HCT116 (cell line): ENCODE data around the gene ARMH3. TPM values are rescaled to one million over a fixed set of nuclear protein-coding genes. Genes with fewer than 3 reads are reported as not detected.

ENCODE experiments used
- ATAC-seq: fragments of 200-7000 bp; cut with Tn5 transposase; 2 replicates; pipeline ENCODE4 v1.9.1; 2020; ENCODE audit warnings: mild to moderate bottlenecking, moderate library complexity
- BruUV-seq: library from RNA; stranded (reverse); fragments of 400-500 nt; replicated peaks from 2 replicates; lab custom pipeline; 2021; lab: Mats Ljungman, UMichigan
- CTCF ChIA-PET: fragments of 300-600 bp; sonication (Branson Sonifier 250); formaldehyde crosslinking; loops from one replicate; lab custom pipeline; 2021; ENCODE audit warnings: antibody characterized with exemption; lab: Charles Lee
- POLR2A ChIA-PET: fragments of 300-600, 350-600 bp; sonication (Branson Sonifier 250); formaldehyde crosslinking; loops from one replicate; lab custom pipeline; 2021; ENCODE audit warnings: antibody characterized with exemption; lab: Charles Lee
- RAD21 ChIA-PET, 2 experiments: fragments of 300-600 bp; sonication (Branson Sonifier 250); formaldehyde crosslinking; loops; one replicate each; lab custom pipeline; 2023; ENCODE audit warnings: low total read pairs in 2 of 2; ENCODE audit not compliant: uncharacterized antibody in 2 of 2, unreplicated experiment in 2 of 2, low non-redundant PET in 1 of 2; lab: Charles Lee
- DNase-seq: peaks from one replicate; pipeline ENCODE4 v3.0.0-alpha.2; 2010; ENCODE audit warnings: low read depth, low spot score
- H2AFZ ChIP-seq: fragments of 200-600 bp; shearing (Covaris generic), sonication (generic); 2 replicates; pipeline ENCODE4 v1.6.1; 2017; ENCODE audit warnings: low read depth, mixed run types, mixed read lengths, antibody characterized with exemption, low read length; ENCODE audit not compliant: poor library complexity, severe bottlenecking
- H3K27ac ChIP-seq: 2 replicates; pipeline ENCODE4 v1.5.1; 2012; ENCODE audit warnings: low read depth, low read length
- H3K27me3 ChIP-seq: fragments of 200-600 bp; sonication (generic); 2 replicates; pipeline ENCODE4 v1.6.1; 2016; ENCODE audit warnings: mixed run types, low read length, mixed read lengths; ENCODE audit not compliant: insufficient read depth
- H3K36me3 ChIP-seq, 2 experiments: fragments of 200-500 bp in 1 of 2; fragments of 200-600 bp in 1 of 2; sonication (Bioruptor generic) in 1 of 2; sonication (generic) in 1 of 2; 2 replicates each; pipeline versions ENCODE4 v1.5.1 to v1.6.1; 2014 to 2016; ENCODE audit warnings: low read length in 2 of 2, inconsistent platforms in 1 of 2, mixed read lengths in 1 of 2, mixed run types in 1 of 2; ENCODE audit not compliant: insufficient read depth in 2 of 2, control insufficient read depth in 1 of 2
- H3K4me1 ChIP-seq, 2 experiments: fragments of 200-600 bp in 1 of 2; sonication (generic) in 1 of 2; 2 replicates each; pipeline versions ENCODE4 v1.5.1 to v1.6.1; 2012 to 2017; ENCODE audit warnings: low read length in 2 of 2, inconsistent platforms in 1 of 2, mild to moderate bottlenecking in 1 of 2, mixed read lengths in 1 of 2, mixed run types in 1 of 2, moderate library complexity in 1 of 2; ENCODE audit not compliant: insufficient read depth in 2 of 2, control insufficient read depth in 1 of 2
- H3K4me2 ChIP-seq: fragments of 200-600 bp; sonication (generic); 2 replicates; pipeline ENCODE4 v1.6.1; 2017; ENCODE audit warnings: mixed run types, low read length, mixed read lengths
- H3K4me3 ChIP-seq, 2 experiments: fragments of 200-600 bp in 1 of 2; sonication (generic) in 1 of 2; replicated peaks in 1 of 2; 2 replicates each; pipeline ENCODE4 v1.5.1; 2011 to 2016; ENCODE audit warnings: low read length in 2 of 2, control low read depth in 1 of 2, low read depth in 1 of 2, mild to moderate bottlenecking in 1 of 2, mixed read lengths in 1 of 2, mixed run types in 1 of 2
- H3K79me2 ChIP-seq: fragments of 200-600 bp; sonication (generic); 2 replicates; pipeline ENCODE4 v1.6.1; 2017; ENCODE audit warnings: mild to moderate bottlenecking, mixed run types, low read length, moderate library complexity, mixed read lengths; ENCODE audit not compliant: insufficient read depth
- H3K9ac ChIP-seq: fragments of 200-600 bp; sonication (generic); 2 replicates; pipeline ENCODE4 v1.6.1; 2016; ENCODE audit warnings: low read length, mixed read lengths
- H3K9me2 ChIP-seq: fragments of 200-600 bp; sonication (generic), shearing (Covaris generic); 2 replicates; pipeline ENCODE4 v1.6.1; 2017; ENCODE audit warnings: mixed run types, mild to moderate bottlenecking, moderate library complexity; ENCODE audit not compliant: insufficient read depth
- H3K9me3 ChIP-seq, 2 experiments: fragments of 200-500 bp in 1 of 2; fragments of 200-600 bp in 1 of 2; sonication (Bioruptor generic) in 1 of 2; sonication (generic) in 1 of 2; 2 replicates each; pipeline ENCODE4 v1.6.1; 2014 to 2017; ENCODE audit warnings: low read length in 2 of 2, mixed read lengths in 2 of 2, inconsistent platforms in 1 of 2, low read depth in 1 of 2, mild to moderate bottlenecking in 1 of 2, mixed run types in 1 of 2, moderate library complexity in 1 of 2; ENCODE audit not compliant: control insufficient read depth in 1 of 2, insufficient read depth in 1 of 2
- H4K20me1 ChIP-seq: fragments of 200-600 bp; sonication (generic), shearing (Covaris generic); 2 replicates; pipeline ENCODE4 v1.6.1; 2017; ENCODE audit warnings: mixed run types, mild to moderate bottlenecking, moderate library complexity; ENCODE audit not compliant: insufficient read depth
- CBX3 ChIP-seq: IDR thresholded peaks from 2 replicates; pipeline ENCODE4 v1.6.1; 2012; ENCODE audit warnings: low read depth
- ELF1 ChIP-seq: IDR thresholded peaks from 2 replicates; pipeline ENCODE4 v1.6.1; 2012; ENCODE audit warnings: low read depth, borderline replicate concordance
- EZH2 ChIP-seq: fragments of 200-600 bp; sonication (generic); IDR thresholded peaks from 2 replicates; pipeline ENCODE4 v1.6.1; 2017; ENCODE audit warnings: antibody characterized with exemption, mixed run types
- FOSL1 ChIP-seq: IDR thresholded peaks from 2 replicates; pipeline ENCODE4 v1.6.1; 2012; ENCODE audit warnings: low read depth
- JUND ChIP-seq: IDR thresholded peaks from 2 replicates; pipeline ENCODE4 v1.6.1; 2012
- POLR2AphosphoS5 ChIP-seq: IDR thresholded peaks from 2 replicates; pipeline ENCODE4 v1.6.1; 2011; ENCODE audit warnings: mild to moderate bottlenecking, low read depth, low read length, moderate library complexity
- REST ChIP-seq: IDR thresholded peaks from 2 replicates; pipeline ENCODE4 v1.6.1; 2012; ENCODE audit warnings: low read depth
- YY1 ChIP-seq: IDR thresholded peaks from 2 replicates; pipeline ENCODE4 v1.6.1; 2011; ENCODE audit warnings: low read length, low read depth, moderate library complexity, mild to moderate bottlenecking; ENCODE audit not compliant: insufficient replicate concordance; ENCODE audit errors: extremely low read depth
- intact Hi-C: fragments of 100-400 bp; cut with micrococcal nuclease; formaldehyde crosslinking; loops from 2 replicates; pipeline ENCODE4 v1.10.0; 2022
- total RNA-seq: library from RNA; stranded (reverse); gene quantifications from one replicate; pipeline ENCODE4 v1.2.1, GENCODE V29; 2021; ENCODE audit not compliant: unreplicated experiment
- TF ChIP-seq, protein P1 (sequence below): IDR thresholded peaks from 2 replicates; pipeline ENCODE4 v1.6.1; 2012
- TF ChIP-seq, protein P2 (sequence below), 3 experiments: fragments of 200-600 bp in 1 of 3; sonication (generic) in 1 of 3; IDR thresholded peaks in 2 of 3; conservative IDR thresholded peaks in 1 of 3; 2 replicates each; pipeline ENCODE4 v1.5.1; 2012 to 2017; ENCODE audit warnings: low read depth in 2 of 3, low read length in 2 of 3, antibody characterized with exemption in 1 of 3, borderline replicate concordance in 1 of 3, control low read depth in 1 of 3, mild to moderate bottlenecking in 1 of 3, mixed read lengths in 1 of 3, mixed run types in 1 of 3, moderate library complexity in 1 of 3; ENCODE audit not compliant: insufficient read depth in 1 of 3
- TF ChIP-seq, protein P3 (sequence below): IDR thresholded peaks from 2 replicates; pipeline ENCODE4 v1.6.1; 2012

The ARMH3 gene
- total RNA-seq, 1 experiment from 2014 or later, result 30.4 TPM

DNA sequence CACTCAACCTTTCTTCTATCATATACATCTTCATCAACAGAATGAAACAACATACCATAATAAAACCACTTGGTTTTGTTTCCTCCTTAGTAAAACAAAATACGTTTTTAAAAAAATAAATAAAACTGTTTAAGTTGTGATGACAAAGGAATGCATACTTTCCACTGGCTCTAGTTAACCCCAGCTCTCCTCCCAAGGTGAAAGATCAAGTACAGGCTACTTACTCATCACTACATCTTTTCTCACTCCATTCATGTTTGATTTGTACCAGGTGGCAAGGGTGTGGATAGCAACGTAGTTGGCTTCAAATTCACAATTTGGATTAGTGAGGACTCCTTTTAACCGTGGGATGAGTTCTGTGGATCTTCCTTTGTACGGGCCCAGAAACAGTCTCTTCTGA, 252.5 kb downstream of the ARMH3 start:
- no TSS peak for BruUV-seq
- TF ChIP-seq, protein P1, sequence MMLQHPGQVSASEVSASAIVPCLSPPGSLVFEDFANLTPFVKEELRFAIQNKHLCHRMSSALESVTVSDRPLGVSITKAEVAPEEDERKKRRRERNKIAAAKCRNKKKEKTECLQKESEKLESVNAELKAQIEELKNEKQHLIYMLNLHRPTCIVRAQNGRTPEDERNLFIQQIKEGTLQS, result no peak
- TF ChIP-seq, all 23 proteins: peak for 0
- Histone ChIP-seq H3K4me1 (no peaks in the 10 kb centered on the region), H3K4me3 (no peak overlapping the region), H3K79me2 (peaks cover 90% of the 10 kb centered on the region), H3K36me3 (peaks cover 79 to 85% of the 10 kb centered on the region in 2 experiments), H4K20me1 (peaks cover 22% of the 10 kb centered on the region), H3K4me2 (no peak overlapping the region), H3K27ac (no peak overlapping the region), H3K9me3 (no peaks in the 10 kb centered on the region), H3K9me2 (no peaks in the 10 kb centered on the region), H3K9ac (no peak overlapping the region), H3K27me3 (no peaks in the 10 kb centered on the region), H2AFZ (no peak overlapping the region)
- ChIA-PET CTCF (no interaction called here), RAD21 (no interaction called here), POLR2A (interaction anchor here (0.7 kb wide), 1 partner anchor 139 kb away, joined by 4 read pairs; no protein-coding TSS in a partner anchor)
- DNase-seq (no peak), ATAC-seq (no peak)
- intact Hi-C loops, result no loop called here

DNA sequence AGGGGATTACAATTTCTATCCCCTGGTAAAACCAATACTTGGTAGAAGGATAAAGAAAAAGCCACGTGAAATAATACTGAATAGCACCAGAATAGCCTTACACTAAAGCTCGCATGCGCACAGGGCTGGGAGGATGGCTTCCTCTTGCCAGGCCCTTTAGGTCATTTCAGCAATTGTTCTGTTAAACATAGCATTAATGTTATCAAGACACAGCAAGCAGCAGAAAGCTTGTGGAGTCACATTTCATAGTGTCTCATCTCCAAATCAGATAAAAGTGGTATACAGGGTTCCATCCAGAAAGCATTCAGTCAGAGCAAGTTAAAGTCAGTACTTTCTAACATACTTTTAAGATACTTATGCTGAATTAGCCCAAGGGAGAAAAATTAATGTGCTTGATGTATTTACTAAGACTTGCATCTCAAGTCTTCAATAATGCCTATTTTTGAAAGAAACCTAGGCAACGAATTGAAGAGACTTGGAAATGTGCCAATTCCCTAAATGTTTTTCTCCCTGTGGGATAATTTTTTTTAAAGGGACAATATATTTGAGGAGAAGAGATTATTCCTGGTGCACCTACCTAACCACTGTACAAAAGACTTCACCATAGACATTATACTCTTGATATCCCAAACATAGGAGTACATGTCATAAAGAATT, 258.4 kb downstream of the ARMH3 start:
- RAD21 ChIA-PET, result no interaction called here
- TF ChIP-seq, protein P2, sequence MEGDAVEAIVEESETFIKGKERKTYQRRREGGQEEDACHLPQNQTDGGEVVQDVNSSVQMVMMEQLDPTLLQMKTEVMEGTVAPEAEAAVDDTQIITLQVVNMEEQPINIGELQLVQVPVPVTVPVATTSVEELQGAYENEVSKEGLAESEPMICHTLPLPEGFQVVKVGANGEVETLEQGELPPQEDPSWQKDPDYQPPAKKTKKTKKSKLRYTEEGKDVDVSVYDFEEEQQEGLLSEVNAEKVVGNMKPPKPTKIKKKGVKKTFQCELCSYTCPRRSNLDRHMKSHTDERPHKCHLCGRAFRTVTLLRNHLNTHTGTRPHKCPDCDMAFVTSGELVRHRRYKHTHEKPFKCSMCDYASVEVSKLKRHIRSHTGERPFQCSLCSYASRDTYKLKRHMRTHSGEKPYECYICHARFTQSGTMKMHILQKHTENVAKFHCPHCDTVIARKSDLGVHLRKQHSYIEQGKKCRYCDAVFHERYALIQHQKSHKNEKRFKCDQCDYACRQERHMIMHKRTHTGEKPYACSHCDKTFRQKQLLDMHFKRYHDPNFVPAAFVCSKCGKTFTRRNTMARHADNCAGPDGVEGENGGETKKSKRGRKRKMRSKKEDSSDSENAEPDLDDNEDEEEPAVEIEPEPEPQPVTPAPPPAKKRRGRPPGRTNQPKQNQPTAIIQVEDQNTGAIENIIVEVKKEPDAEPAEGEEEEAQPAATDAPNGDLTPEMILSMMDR (IDR thresholded peaks at IDR 0.05 in 2 of 3, conservative IDR thresholded peaks at IDR 0.05 in 1 of 3; ENCODE audit: borderline replicate concordance in 1 of 3, insufficient read depth in 1 of 3, low read depth in 2 of 3, low read length in 2 of 3), result no peak
- no peak for TF ChIP-seq POLR2AphosphoS5
- TF ChIP-seq ELF1, result no peak
- TF ChIP-seq FOSL1, result no peak
- no peak for TF ChIP-seq YY1
- TF ChIP-seq JUND, result no peak
- TF ChIP-seq REST, result no peak
- no peak for TF ChIP-seq EZH2
- no peak for TF ChIP-seq CBX3
- TF ChIP-seq, protein P3, sequence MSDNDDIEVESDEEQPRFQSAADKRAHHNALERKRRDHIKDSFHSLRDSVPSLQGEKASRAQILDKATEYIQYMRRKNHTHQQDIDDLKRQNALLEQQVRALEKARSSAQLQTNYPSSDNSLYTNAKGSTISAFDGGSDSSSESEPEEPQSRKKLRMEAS, result no peak

More for the DNA sequence above, 258.4 kb downstream of the ARMH3 start:
- no peaks in the 10 kb centered on the region for H3K4me1 ChIP-seq
- no peak for DNase-seq
- no peak overlapping the region for H3K4me3 ChIP-seq
- no peaks in the 10 kb centered on the region for H3K9me2 ChIP-seq
- ChIA-PET POLR2A (interaction anchor here (1.3 kb wide), 1 partner anchor 21 kb away, joined by 4 read pairs; the partner anchor contains the start of gene OGA), CTCF (interaction anchor here (1.2 to 2.9 kb wide), 2 partner anchors 16 to 195 kb away, joined by 3 to 10 read pairs; no protein-coding TSS in a partner anchor)
- H3K27me3 ChIP-seq, result no peaks in the 10 kb centered on the region
- no peaks in the 10 kb centered on the region for H3K9me3 ChIP-seq
- no peak for ATAC-seq
- no peak overlapping the region for H3K27ac ChIP-seq
- TSS peak; percentile 14 for BruUV-seq
- H3K36me3 ChIP-seq, result peaks cover 83 to 85% of the 10 kb centered on the region in 2 experiments
- intact Hi-C loops, result no loop called here
- H3K4me2 ChIP-seq, result no peak overlapping the region
- H3K79me2 ChIP-seq, result peaks cover 98% of the 10 kb centered on the region
- H3K9ac ChIP-seq, result no peak overlapping the region
- peaks cover 18% of the 10 kb centered on the region for H4K20me1 ChIP-seq
- H2AFZ ChIP-seq, result no peak overlapping the region
